Activated B cell treated with CpG ODN at 0.5 μM for 24 hours (primary cell): ENCODE data around the gene KRT5. TPM values are rescaled to one million over a fixed set of nuclear protein-coding genes. Genes with fewer than 3 reads are reported as not detected.

Source experiments
- ATAC-seq: fragments of 200-7000 bp; cut with Tn5 transposase; one replicate; pipeline ENCODE4 v1.10.0; 2021; ENCODE audit warnings: low read depth, mild to moderate bottlenecking, moderate library complexity
- CTCF ChIA-PET: fragments of 350-600 bp; sonication (Branson Sonifier 250); formaldehyde crosslinking; loops from one replicate; lab custom pipeline; 2021; ENCODE audit warnings: antibody characterized with exemption; lab: Charles Lee
- POLR2A ChIA-PET: fragments of 350-600 bp; sonication (Branson Sonifier 250); formaldehyde crosslinking; loops from one replicate; lab custom pipeline; 2021; ENCODE audit warnings: antibody characterized with exemption; lab: Charles Lee
- DNase-seq: peaks from one replicate; pipeline ENCODE4 v3.0.0; 2022
- H3K27ac Mint-ChIP-seq: one replicate; pipeline ENCODE4 v1.8.0; 2020; ENCODE audit warnings: mixed read lengths
- H3K27me3 Mint-ChIP-seq: one replicate; pipeline ENCODE4 v1.8.0; 2021; ENCODE audit warnings: mixed read lengths
- H3K36me3 Mint-ChIP-seq: one replicate; pipeline ENCODE4 v1.8.0; 2021; ENCODE audit warnings: low read depth, mixed read lengths
- H3K4me1 Mint-ChIP-seq: one replicate; pipeline ENCODE4 v1.8.0; 2021; ENCODE audit warnings: mixed read lengths
- H3K4me3 Mint-ChIP-seq: one replicate; pipeline ENCODE4 v1.8.0; 2020; ENCODE audit warnings: mild to moderate bottlenecking, mixed read lengths
- H3K9me3 Mint-ChIP-seq: one replicate; pipeline ENCODE4 v1.8.0; 2020; ENCODE audit warnings: mixed read lengths
- intact Hi-C: fragments of 100-400 bp; cut with micrococcal nuclease; formaldehyde crosslinking; loops from one replicate; pipeline ENCODE4 v1.15.1; 2024
- total RNA-seq: library from RNA; stranded (reverse); gene quantifications from 2 replicates; pipeline ENCODE4 v1.2.3, GENCODE V29; 2022
- TF ChIP-seq, protein P1 (sequence below): fragments of 200-600 bp; IDR thresholded peaks from one replicate; pipeline ENCODE4 v1.8.0; 2022; ENCODE audit warnings: antibody characterized with exemption, mild to moderate bottlenecking

KRT5 gene
- total RNA-seq, 1 donor from 2014 or later: not detected

DNA sequence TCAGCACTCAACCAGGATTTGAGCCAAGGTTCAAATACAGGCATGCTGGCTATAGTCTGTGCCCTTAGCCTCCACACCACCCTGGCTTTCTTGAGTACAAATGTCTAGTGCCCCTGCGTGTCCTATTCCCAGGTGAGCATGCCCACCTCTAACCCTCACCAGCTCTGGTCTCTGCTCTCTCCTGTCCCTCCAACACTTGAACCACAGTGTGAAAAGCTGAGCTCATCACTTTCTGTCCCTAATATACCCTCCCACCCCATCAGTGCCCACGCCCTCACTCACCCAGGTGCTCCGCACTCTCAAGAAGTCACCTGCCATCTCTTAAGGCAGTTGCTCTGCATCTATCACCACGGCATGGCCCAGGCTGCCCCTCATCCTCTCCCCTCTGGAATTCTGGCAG is 39.8 kb upstream of the KRT5 start:
- no peaks in the 10 kb centered on the region for H3K9me3 Mint-ChIP-seq
- H3K4me3 Mint-ChIP-seq: no peak overlapping the region
- no peaks in the 10 kb centered on the region for H3K36me3 Mint-ChIP-seq
- H3K27me3 Mint-ChIP-seq: peaks cover 5% of the 10 kb centered on the region
- H3K4me1 Mint-ChIP-seq: no peaks in the 10 kb centered on the region
- TF ChIP-seq, protein P1, sequence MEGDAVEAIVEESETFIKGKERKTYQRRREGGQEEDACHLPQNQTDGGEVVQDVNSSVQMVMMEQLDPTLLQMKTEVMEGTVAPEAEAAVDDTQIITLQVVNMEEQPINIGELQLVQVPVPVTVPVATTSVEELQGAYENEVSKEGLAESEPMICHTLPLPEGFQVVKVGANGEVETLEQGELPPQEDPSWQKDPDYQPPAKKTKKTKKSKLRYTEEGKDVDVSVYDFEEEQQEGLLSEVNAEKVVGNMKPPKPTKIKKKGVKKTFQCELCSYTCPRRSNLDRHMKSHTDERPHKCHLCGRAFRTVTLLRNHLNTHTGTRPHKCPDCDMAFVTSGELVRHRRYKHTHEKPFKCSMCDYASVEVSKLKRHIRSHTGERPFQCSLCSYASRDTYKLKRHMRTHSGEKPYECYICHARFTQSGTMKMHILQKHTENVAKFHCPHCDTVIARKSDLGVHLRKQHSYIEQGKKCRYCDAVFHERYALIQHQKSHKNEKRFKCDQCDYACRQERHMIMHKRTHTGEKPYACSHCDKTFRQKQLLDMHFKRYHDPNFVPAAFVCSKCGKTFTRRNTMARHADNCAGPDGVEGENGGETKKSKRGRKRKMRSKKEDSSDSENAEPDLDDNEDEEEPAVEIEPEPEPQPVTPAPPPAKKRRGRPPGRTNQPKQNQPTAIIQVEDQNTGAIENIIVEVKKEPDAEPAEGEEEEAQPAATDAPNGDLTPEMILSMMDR: no peak
- no peak overlapping the region for H3K27ac Mint-ChIP-seq
- ChIA-PET CTCF (no interaction called here), POLR2A (no interaction called here)
- DNase-seq: no peak
- ATAC-seq: no peak
- intact Hi-C loops: no loop called here

DNA sequence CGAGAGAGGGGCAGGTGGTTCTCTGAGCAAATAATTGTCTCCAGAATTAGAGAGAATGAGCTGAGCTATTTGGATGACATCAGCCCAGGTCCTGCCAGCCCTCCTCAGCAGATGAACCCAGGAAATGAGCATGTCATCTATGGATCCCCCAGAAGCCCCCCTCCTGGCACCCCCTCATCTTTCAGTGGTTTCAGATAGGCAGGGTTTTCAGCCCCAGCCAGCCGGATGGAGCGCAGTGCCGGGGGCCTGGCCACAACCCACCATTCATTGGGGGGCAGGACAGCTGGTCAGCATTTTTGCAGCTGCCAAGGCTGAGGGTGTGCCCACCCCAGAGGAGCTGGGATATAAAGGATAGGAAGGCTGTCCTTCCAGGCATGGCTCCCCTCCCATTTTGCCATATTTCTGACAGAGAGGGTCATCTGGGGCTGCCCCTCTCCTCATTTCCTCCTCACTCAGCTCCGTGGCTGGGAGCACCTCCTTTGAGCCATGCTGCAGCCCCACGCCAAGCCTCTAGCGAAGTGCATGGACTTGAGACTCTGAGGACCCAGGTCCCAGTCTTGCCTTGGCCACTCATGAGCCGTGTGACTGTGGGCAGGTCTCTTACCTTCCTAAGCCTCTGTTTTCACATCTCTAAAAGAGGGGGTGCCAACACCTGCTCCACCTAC is 38.7 kb upstream of the KRT5 start:
- no peak for DNase-seq
- Mint-ChIP-seq H3K27me3 (peaks cover 5% of the 10 kb centered on the region), H3K4me3 (no peak overlapping the region), H3K9me3 (no peaks in the 10 kb centered on the region), H3K4me1 (no peaks in the 10 kb centered on the region), H3K36me3 (no peaks in the 10 kb centered on the region), H3K27ac (no peak overlapping the region)
- CTCF ChIA-PET: no interaction called here
- intact Hi-C loops: no loop called here
- no peak for ATAC-seq
- TF ChIP-seq, protein P1: no peak
- POLR2A ChIA-PET: no interaction called here

DNA sequence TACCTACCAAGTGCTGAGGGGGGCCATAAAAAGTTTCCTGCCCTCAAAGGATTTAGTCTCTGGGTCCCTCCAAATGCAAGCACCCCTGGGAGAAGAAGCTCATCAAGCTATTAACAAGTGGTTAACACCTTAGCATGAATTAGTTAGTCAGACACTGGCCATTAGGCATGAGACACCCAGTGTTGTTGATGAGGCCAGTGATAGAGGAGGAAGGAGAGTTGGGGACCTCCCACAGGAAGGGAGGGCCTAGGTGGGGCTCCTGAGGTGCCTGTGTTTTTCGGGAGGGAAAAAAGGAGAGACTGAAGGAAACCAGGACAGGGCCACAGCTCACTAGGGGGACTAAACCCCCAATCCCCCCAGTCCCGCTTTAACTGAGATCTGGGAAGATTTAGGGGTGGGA is 37.3 kb upstream of the KRT5 start:
- POLR2A ChIA-PET: no interaction called here
- DNase-seq (no peak), ATAC-seq (no peak)
- Mint-ChIP-seq H3K4me1 (no peaks in the 10 kb centered on the region), H3K36me3 (no peaks in the 10 kb centered on the region), H3K27me3 (peaks cover 5% of the 10 kb centered on the region), H3K27ac (no peak overlapping the region), H3K4me3 (no peak overlapping the region), H3K9me3 (no peaks in the 10 kb centered on the region)
- TF ChIP-seq, protein P1: no peak
- intact Hi-C loops: no loop called here
- CTCF ChIA-PET: no interaction called here

DNA sequence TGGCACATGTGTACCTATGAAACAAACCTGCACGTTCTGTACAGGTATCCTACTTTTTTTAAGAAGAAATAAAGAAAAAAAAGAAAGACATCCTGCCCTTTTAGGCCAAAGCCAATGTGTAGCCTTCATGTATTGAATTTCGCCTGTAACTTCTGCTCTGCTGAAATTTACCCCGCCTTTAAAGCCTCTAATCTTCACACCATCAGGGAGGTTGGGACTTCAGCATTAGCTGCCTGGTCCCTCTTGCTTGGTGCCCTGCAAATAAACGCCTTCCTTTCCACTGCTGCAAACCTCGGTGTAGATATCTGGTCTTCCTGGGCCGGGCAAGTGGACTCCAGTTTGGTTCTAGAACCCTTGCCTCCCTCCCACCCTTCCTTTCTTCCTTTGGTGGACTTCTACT is 35.4 kb upstream of the KRT5 start:
- no peaks in the 10 kb centered on the region for H3K36me3 Mint-ChIP-seq
- ChIA-PET CTCF (no interaction called here), POLR2A (no interaction called here)
- ATAC-seq (no peak), DNase-seq (no peak)
- intact Hi-C loops: no loop called here
- H3K4me1 Mint-ChIP-seq: no peaks in the 10 kb centered on the region
- H3K27me3 Mint-ChIP-seq: peaks cover 9% of the 10 kb centered on the region
- no peak overlapping the region for H3K27ac Mint-ChIP-seq
- H3K4me3 Mint-ChIP-seq: no peak overlapping the region
- TF ChIP-seq, protein P1: no peak
- H3K9me3 Mint-ChIP-seq: no peaks in the 10 kb centered on the region

DNA sequence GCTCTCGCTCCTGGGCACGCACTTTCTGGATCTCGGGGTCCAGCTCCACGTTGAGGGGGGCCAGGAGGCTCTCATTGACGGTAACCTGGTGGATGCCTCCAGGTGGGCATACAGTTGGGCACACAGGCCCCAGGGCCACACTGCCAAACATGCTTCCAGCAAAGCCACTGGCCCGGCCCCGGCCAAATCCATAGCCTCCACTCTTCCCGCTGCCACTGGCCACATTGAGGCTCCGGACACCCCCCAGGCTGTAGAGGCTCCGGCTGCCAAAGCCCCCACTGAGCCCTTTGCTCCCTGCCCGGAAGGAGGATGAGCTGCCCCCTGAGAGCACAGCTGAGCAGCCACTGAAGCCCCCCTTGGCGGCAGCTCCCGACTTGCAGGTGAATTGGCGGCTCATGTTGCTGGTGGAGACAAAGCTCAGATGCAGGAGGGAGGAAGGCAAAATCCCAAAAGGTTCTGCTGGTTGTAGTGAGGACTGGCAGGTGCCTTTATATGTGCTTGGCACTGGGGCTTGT is 32.5 kb upstream of the KRT5 start, which contains the start of gene KRT71:
KRT71 (minus strand) TSS at position 465 of the 515 bp plus-strand sequence; CDS start at position 397, 68 bp downstream.
- CTCF ChIA-PET: no interaction called here
- ATAC-seq (no peak), DNase-seq (no peak)
- POLR2A ChIA-PET: no interaction called here
- H3K4me3 Mint-ChIP-seq: no peak within 1 kb of the TSS
- H3K36me3 Mint-ChIP-seq: no peaks in the 10 kb centered on the region
- intact Hi-C loops: no loop called here
- H3K27me3 Mint-ChIP-seq: peaks cover 11% of the 10 kb centered on the region
- no peak within 1 kb of the TSS for H3K27ac Mint-ChIP-seq
- no peaks in the 10 kb centered on the region for H3K9me3 Mint-ChIP-seq
- TF ChIP-seq, protein P1: no peak
- H3K4me1 Mint-ChIP-seq: no peaks in the 10 kb centered on the region
